GM19025 (cell line): ENCODE data around the gene FGF21.
A peak's percentile ranks its signal among the peaks of the same experiment; 100 is the strongest.

Experiments used
- ATAC-seq: cut with Tn5 transposase; IDR thresholded peaks from one replicate; pipeline ENCODE4 v1.9.1; 2021; ENCODE audit warnings: mild to moderate bottlenecking, low read depth, moderate library complexity; ENCODE audit not compliant: unreplicated experiment

FGF21 gene

DNA sequence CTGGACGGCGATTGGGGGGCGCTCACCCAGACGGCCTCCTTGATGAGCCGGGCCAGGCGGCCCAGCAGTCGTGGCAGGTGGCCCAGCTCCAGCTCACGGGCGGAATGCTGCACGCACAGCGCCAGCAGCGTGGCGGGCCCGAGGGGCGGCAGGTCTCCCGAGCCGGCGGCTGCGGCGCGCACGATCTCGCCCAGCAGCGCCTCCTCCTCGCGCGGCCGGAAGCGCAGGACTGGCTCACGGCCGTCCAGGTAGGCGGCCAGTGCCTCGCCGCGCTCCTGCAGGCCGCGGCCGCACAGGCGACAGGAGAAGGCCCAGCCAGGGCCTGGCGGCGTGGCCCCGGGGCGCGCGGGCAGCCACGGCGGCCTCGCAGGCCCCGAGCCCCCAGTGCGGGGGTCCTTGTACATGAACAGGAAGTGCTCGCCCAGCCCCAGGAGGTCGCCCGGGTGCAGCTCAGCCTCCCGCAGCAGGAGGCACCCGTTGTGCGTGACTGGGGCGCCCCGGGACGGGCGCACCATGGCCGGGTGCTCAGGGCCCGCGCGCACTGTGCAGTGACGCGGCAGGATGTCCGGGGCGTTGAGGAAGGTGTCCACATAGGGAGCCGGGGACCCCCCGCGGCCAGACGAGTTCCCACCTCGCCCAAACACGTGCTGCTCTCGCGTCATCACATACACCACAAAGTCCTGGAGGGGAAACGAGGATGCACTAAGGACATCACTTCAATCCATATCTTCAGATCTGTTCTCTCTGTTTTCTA lies 26.2 kb upstream of the FGF21 start:
- ATAC-seq, result no peak

DNA sequence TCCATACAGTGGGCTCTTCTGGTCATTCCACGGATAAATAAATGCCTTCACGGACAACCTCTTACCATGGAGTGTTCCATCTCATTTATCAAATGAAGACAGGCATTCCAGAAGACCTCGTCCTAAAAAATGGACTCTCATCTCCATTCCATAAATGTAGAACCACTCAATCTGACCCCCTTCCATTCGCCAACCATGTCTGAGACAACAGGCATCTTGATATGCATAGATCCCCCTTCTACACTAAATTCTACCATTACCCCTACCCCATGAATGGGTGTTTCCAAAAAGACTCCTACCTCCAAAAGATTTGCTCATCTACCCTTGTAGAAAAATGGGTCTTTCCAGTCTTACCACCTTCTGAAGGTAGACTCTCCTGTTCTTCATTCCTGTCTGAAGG lies 23.9 kb upstream of the FGF21 start:
- ATAC-seq, result no peak

DNA sequence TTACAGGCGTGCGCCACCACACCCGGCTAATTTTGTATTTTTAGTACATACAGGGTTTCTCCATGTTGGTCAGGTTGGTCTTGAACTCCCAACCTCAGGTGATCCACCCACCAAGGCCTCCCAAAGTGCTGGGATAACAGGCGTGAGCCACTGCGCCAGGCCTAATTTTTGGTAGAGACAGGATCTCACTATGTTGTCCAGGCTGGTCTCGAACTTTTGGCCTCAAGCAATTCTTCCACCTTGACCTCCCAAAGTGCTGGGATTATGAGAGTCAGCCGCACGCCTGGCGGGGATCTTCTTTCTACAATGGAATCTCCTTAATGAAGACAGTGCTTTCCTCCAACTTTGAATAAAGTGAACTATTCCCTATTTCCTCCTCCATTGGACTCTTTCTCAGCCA lies 20.7 kb upstream of the FGF21 start:
- ATAC-seq, result no peak

DNA sequence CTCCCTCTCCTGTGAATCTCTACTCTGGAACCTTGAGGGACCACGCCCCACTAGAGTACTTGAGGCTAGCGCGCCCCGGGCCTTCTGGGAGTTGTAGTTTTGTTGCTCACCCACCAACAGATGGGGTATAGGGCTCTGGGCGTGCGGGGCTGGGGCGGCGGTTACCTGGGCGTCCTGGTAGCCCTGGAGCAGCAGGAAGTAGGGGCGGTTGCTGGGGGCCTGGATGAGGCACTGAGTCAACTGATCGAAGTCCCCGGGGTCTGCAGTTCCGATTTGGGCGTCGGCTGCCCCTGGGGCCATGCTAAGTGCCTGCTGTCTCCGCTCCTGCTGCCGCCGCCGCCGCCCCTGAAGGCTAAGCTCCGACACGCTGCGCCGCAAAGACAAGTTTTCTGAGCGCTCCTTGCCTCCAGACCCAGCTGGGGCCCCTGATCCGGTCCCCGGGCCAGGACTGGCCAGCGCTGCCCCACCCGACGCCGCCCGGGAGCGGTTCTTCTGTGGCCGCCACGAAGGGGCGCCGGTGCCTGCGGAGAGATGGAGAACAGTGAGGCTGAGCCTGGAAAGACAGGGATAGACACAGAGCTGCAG lies 20.2 kb upstream of the FGF21 start:
- no peak for ATAC-seq

DNA sequence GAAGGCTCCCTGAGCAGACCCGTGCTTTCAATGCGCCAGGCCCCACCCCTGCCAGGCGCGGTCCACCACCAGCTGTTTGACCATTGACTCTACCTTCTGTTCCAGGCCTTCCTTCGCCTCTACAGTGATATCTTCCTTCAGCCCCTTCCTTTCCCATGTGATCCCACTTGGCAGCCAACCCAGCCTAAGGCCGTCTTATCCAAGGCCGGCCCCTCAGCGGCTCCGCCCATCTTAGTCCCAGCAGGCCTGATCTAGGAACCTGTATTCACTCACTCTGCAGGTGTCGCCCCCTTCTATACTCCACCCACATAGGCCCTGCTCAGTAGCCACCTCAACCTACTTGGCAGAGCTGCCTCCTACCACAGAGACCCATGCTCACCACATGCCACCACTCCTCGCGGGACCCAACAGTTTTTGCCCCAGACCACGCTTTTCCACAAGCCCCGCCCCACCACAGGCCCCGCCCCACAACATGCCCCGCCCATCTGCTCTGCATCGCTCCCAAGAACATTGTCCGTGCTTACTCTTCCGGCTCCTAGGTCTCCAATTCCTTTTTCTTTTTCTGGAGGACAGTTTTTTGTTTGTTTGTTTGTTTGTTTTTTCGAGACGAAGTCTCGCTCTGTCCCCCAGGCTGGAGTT lies 17.8 kb upstream of the FGF21 start:
- ATAC-seq, result no peak

DNA sequence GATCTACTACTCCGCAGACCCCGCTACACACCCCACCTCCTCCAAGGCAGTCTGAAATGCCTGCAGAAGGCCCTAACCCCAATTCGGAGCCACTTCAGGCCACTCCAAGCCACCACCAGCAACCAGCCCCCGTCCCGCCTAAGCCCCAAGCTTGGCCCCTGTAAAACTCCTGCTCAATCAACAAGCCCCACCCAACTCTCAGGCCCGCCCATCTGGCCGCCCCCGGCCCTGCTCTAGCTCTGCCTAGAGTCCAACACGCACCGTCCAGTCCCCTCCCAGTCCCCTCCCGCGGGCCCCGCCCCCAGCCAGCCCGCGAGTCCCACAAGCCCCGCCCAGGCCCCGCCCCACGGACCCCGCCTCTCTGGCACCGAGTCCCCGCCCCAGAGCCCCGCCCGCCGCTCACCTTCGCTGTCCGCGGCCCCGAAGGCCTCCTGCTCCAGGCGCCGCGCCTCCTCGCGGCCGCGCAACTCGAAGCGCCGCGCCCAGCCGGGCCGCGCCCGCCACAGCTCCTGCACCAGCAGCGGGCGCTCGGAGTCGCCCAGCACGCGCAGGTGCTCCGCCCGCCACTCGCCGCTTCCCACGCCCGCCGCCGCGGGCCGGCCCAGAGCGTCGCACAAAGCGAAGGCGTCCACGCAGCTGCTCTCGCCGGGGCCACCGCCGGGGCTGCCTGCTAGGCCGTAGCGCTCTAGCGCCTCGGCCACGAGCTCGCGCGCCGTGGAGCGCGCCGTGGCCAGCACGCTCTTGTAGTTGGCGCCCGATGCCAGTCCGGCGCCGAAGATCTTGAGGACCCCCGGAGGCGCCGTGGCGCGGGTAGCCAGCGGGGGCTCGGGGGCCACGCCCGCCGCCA lies 16.5 kb upstream of the FGF21 start:
- ATAC-seq, result peak; percentile 85

DNA sequence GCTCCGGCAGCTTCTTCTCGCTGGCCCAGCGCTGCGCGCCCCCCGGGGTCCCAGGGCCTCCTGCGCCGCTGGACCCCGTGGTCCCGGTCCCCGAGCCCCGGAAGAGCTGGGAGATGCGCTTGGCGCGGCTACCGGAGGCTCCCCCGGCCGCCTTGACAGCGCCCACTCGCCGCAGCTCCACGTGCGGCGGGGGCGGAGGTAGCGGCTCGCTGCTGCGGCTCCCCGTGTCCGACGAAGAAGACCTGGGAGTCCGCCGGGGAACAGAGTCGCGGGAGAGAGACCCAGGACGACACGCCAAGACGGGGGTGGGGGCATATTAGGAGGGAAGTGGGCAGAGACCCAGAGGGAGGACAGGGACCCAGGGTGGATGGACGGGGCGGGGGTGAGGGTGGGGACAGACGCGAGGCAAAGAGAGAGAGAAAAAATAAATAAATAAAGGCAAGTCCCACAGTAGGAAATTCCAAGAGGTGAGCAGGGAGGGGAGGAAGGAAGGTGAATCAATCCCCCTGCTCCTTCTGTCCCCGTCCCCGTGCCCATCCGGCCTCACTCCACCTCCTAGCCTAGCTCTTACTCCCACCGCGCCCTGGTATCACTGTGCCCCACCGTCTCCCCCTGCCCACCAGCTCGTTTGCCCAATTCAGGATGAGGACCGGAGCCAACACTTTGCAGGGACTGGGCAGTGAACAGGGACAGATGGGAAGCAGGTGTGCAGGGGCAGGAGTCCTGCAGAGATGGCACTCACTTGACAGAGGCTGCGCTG lies 15.7 kb upstream of the FGF21 start:
- ATAC-seq, result no peak

DNA sequence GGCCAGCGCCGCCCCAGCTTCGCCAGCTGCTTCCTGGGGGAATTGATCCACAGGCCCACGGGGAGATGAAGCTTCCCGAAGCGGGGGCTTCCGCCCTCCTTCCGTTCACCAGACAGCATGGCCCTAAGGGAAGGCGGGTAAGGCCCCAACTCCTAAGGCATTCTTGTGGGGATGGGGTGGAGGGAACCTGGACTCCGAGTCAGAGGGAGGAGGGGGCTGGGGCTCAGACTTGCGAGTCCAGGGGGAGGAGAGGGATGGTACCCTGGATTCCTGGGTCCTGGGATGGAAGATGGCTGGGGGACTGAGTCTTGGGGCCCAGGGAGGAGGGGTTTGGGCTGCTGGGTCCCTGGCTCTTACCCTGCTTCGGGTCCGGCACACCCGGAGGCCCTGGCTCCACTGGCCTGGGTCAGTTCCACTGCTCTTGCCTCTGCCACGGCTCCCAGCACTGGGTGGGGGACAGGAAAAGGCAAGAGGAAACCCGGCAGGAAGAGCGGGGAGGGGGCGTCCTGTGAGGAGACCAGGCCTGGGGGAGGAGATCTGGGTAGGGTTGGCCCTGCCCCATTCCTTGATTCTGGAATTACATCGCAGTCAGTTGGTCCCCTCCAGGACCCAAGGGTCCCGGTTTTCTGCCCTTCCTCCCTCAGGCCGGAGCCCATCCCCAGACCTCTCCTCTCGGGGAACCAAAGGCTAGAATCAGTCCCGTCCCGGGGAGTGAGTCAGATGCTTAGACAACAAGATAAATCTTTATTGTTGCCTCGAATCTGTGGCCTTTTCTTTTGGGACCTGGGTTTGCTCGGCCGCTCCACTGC lies 15.0 kb upstream of the FGF21 start, which contains the start of gene RASIP1:
TSS of gene RASIP1 (minus strand) at position 447 of the 809 bp plus-strand sequence. CDS start at position 119, 328 bp downstream.
- no peak for ATAC-seq

DNA sequence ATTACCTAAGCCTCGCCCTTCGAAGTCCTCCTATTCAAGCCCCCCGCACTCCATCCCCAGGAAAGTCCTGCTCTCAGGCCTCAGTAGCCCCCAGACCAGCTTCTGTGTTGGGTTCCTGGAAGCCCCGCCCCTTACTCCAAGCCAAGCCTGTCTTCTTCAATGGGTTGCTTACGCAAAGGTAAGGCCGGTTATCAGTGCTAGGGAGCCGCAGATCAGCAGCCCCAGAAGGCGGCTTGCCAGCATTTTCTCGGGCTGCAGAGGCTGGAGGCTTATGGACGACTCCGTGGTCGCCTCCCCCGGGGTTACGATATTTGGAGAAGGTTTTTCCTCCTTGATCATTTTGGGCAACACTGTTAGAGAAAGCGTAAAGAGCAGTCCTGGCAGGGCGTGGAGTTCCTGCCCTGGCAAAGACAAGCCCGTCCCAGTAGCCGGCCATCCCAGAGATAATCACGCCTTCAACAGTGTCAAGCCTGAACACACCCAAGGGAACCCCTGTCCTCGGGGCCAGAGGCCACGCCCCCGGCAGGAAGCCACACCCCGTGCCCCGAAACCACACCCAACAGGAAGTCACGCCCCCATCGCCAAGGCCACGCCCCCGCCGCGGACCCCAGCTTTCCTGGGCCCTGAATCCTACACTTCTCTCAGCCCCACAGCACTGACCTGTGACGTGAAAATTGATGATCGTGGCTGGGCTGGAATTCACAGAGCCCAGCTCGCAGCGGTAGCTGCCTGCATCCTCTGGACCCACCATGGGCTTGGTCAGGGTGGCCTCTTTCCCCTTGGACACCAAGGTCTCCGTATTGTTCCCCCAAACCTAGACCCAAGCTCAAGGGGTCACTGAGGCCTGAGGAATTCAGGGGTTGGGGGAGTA lies 14.0 kb upstream of the FGF21 start:
- ATAC-seq, result no peak

DNA sequence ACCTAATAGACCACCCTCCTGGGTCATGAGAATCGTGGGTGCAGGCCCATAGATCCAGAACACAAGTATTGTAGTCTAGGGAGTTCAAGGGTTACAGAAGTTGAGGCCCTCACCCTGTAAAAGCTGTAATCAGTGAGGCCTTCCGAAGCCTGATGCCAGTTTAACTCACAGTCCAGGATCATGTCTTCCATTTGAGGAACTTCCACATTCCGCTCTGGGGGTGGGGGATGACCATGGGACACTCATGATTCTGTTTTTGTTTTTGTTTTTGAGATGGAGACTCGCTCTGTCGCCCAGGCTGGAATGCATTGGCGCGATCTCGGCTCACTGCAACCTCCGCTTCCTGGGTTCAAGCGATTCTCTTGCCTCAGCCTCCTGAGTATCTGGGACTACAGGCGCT lies 13.2 kb upstream of the FGF21 start:
- ATAC-seq, result no peak

DNA sequence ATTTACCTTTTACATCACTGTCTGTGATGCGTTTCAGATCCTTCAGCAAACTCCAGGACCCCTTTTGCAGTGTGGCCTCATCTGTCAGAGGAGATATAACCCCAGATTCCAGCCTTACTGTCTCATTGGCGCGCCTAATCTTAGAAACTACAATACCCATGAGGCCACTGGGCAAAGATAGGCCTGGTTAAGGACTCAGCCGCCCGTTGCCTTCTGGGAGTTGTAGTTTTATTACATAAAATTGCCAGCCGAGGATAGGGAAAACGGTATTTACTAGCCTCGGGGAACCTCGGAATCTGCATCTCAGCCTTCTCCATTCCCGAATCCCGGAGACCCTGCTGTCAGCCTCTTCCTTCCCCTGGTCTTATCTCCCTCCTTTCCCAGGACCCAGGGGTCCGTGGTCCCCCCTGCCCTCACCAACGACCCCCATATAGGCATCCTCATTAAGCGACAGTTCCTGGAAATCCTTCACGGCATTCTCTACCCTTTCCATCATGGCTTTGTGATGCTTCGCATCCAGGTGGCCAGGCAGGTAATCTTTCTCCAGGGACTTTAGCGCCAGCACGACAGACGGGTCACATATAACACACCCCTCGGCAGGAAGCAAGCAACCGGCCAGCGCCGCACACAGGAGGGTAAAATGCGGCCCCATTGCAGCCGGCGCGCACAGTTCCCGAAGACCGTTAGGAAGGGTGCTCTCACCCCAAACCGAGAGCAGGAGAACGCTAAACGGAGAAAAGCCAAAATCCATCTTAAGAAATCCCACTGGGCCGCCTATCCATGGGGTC lies 9.9 kb upstream of the FGF21 start:
- no peak for ATAC-seq

DNA sequence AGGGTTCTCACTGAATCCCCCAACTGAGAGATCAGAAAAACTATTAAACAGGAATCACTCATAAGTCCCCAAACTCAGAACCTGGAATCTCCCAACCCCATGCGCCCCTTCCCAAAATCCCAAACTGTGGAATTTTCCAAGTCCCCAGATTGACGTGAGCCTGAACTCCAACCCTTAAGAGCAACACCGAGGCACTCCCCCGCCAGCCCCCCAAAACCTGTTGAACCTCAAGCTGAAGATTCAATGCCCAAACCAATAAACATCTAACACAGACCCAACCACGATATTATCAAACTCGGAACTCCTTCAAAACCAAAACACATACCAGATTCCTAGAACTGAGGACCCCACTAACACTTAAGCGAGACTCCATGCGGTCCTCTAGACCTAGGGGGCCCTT lies 9.2 kb upstream of the FGF21 start:
- ATAC-seq, result no peak

DNA sequence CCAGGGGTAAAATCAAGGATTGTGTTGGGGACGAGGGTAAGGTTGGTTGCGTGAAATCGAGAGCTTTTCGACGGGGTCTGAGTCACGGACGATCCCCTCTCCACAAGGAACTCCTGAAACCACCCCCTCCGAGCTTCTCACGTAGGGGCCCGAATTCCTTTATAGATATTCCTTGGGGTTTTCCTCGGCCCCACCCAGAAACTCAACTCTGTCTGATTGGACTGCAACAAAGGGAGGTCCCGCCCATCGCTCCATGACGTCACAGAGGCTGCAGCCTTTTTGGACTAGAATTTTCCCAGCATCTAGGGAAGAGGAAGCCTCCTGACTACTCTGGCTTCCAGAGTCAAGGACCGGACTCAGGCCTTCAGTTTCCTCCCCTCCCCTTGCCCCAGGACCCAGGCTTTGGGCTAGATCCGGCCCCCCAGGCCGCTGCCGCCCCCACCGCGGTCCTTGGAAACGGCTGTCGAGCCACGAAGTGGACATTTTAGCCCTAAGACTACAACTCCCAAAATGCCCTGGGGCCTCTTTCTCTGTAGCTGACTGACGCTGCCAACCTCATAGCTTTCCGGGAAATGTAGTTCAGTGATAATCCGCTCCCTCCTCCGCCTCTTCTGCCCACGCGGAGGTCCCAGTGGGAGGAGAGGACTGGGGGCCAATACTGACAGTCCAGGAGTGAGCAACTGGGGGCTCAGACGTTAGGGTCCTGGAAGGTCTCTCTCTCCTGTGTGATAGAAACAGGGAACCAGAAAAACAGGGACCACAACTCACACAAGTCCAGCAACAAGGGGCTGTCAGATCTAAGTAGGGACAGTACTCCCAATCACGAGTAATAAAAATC lies 8.4 kb upstream of the FGF21 start, which contains the start of gene IZUMO1:
TSS of gene IZUMO1 (minus strand) at position 172 of the 838 bp plus-strand sequence. CDS start 1,050 bp downstream, outside the sequence.
- no peak for ATAC-seq

DNA sequence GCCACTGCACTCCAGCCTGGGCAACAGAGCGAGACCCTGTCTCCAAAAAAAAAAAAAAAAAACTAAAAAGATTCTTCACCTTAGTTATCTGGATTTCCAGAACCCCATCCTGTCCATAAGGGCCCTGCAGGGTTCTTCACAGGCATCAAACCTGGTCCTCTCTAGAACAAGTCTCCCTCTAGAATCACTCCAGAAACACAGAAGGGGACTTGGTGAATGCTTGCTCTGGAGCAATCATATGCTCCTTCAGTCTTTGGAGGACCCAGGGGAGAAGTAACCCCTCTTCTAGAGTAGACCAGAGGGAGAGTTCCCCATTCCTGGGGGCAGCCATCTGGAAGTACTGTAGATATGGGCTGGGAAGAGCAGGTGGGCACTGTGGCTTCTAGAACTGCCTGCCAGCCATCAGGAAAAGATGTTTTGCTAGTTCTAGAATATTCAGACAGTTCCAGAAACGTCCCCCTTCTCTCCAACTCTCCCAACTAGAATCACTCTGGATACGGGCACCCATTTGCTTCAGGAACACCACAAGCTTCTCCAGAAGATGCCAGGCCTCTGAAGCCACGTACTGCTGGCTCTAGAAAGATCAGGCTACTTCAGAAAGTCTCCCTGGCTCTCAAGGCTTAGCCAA lies 5.6 kb upstream of the FGF21 start:
- no peak for ATAC-seq

DNA sequence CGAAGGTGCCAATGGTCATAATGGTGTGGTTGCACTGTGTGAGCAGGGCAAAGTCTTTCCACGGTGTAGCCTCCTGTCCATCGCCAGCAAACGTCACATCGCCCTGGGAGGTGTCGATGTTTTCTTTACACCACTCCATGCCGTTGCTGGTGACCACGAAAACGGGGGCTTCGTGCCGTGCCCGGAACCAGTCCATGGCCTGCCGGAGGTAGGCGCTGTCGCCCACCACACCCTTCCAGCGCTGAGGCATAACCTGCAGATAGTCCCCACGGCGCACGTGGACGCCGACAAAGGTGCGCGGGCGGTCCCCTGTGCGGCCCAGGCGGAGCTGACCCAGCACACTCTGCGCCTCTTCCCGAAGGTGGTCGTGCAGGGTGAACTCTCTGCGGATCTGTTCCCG lies 5.0 kb upstream of the FGF21 start:
- no peak for ATAC-seq
